Upper lobe of left lung (tissue), 4 donors: ENCODE measurements around the gene RASA3.
"Not testable (repeated sequence)": the region's sequence is repeated elsewhere in the genome, so short reads cannot be mapped to it uniquely, and the experiment has no call there.

Source experiments
- POLR2A ChIP-seq, 4 donors: fragments of 450-650 bp; IDR thresholded peaks; one replicate each; pipeline ENCODE4 v1.5.1; 2016 to 2017; ENCODE audit warnings: antibody characterized with exemption in 4 of 4, mild to moderate bottlenecking in 2 of 4
- TF ChIP-seq, protein P1 (sequence below), 6 experiments: fragments of 450-650 bp in 4 of 6; fragments of 200-600 bp in 2 of 6; sonication (generic) in 2 of 6; IDR thresholded peaks; one replicate each; pipeline ENCODE4 v1.5.1; 2016 to 2019; ENCODE audit warnings: antibody characterized with exemption in 6 of 6

DNA sequence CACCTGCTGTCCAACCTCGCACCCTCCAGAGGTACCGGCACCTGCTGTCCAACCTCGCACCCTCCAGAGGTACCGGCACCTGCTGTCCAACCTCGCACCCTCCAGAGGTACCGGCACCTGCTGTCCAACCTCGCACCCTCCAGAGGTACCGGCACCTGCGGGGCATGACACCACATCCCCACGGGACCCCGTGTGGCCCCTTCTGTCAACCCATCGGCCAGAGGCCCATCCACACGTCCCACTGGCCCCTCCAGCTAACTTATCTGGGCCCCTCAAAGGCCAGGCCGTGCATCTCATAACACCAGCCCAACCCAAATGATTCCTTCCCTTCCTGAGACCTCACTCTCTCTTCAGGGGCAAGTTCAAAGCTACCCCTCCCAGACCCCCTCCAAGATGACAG is 6.3 kb downstream of the RASA3 start:
- TF ChIP-seq, protein P1, sequence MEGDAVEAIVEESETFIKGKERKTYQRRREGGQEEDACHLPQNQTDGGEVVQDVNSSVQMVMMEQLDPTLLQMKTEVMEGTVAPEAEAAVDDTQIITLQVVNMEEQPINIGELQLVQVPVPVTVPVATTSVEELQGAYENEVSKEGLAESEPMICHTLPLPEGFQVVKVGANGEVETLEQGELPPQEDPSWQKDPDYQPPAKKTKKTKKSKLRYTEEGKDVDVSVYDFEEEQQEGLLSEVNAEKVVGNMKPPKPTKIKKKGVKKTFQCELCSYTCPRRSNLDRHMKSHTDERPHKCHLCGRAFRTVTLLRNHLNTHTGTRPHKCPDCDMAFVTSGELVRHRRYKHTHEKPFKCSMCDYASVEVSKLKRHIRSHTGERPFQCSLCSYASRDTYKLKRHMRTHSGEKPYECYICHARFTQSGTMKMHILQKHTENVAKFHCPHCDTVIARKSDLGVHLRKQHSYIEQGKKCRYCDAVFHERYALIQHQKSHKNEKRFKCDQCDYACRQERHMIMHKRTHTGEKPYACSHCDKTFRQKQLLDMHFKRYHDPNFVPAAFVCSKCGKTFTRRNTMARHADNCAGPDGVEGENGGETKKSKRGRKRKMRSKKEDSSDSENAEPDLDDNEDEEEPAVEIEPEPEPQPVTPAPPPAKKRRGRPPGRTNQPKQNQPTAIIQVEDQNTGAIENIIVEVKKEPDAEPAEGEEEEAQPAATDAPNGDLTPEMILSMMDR (IDR thresholded peaks at IDR 0.05): not testable (repeated sequence)
- TF ChIP-seq POLR2A (IDR thresholded peaks at IDR 0.05): not testable (repeated sequence)
